Keratinocyte (primary cell): ENCODE results near the gene RFTN1. TPM values are rescaled to one million over a fixed set of nuclear protein-coding genes. Genes with fewer than 3 reads are reported as not detected.

Experiments used
- DNase-seq: peaks from one replicate; pipeline ENCODE4 v3.0.0-alpha.2; 2011; ENCODE audit warnings: low read depth, missing footprints, low spot score
- FAIRE-seq: peaks from 2 replicates; lab custom pipeline; 2011; peaks lifted over from hg19 to GRCh38; lab: Jason Lieb, UNC
- H2AFZ ChIP-seq: 2 replicates; pipeline ENCODE4 v1.6.0; 2012; ENCODE audit warnings: low read length, control low read depth, inconsistent platforms; ENCODE audit not compliant: control insufficient read depth
- H3K27ac ChIP-seq: 2 replicates; pipeline ENCODE4 v1.5.1; 2011; ENCODE audit warnings: low read length; ENCODE audit not compliant: control insufficient read depth, insufficient read depth
- H3K27me3 ChIP-seq: 3 replicates; pipeline ENCODE4 v1.6.0; 2011; ENCODE audit warnings: low read length; ENCODE audit not compliant: control insufficient read depth, insufficient read depth; ENCODE audit errors: extremely low read depth
- H3K36me3 ChIP-seq, 2 experiments: 2 replicates in 1 of 2; 3 replicates in 1 of 2; pipeline ENCODE4 v1.5.1; 2011; ENCODE audit warnings: low read length in 2 of 2, mild to moderate bottlenecking in 1 of 2; ENCODE audit not compliant: control insufficient read depth in 2 of 2, insufficient read depth in 2 of 2; ENCODE audit errors: extremely low read depth in 1 of 2
- H3K4me1 ChIP-seq: 3 replicates; pipeline ENCODE4 v1.5.1; 2011; ENCODE audit warnings: low read length; ENCODE audit not compliant: control insufficient read depth, insufficient read depth; ENCODE audit errors: extremely low read depth
- H3K4me2 ChIP-seq: 3 replicates; pipeline ENCODE4 v1.6.0; 2011; ENCODE audit warnings: low read depth, low read length; ENCODE audit not compliant: control insufficient read depth, insufficient read depth; ENCODE audit errors: extremely low read depth
- H3K4me3 ChIP-seq, 3 experiments: fragments of 200-600 bp in 1 of 3; sonication (generic) in 1 of 3; 2 replicates in 2 of 3; 3 replicates in 1 of 3; pipeline ENCODE4 v1.5.1; 2011 to 2016; ENCODE audit warnings: low read length in 3 of 3, mild to moderate bottlenecking in 3 of 3, control low read depth in 2 of 3, inconsistent platforms in 1 of 3, low read depth in 1 of 3, mixed read lengths in 1 of 3, mixed run types in 1 of 3, moderate library complexity in 1 of 3; ENCODE audit not compliant: control insufficient read depth in 2 of 3, insufficient read depth in 2 of 3; ENCODE audit errors: extremely low read depth in 1 of 3
- H3K79me2 ChIP-seq: 2 replicates; pipeline ENCODE4 v1.6.0; 2012; ENCODE audit warnings: low read length; ENCODE audit not compliant: control insufficient read depth, insufficient read depth
- H3K9ac ChIP-seq: 3 replicates; pipeline ENCODE4 v1.6.0; 2011; ENCODE audit warnings: low read length; ENCODE audit not compliant: control insufficient read depth, insufficient read depth; ENCODE audit errors: extremely low read depth
- H3K9me1 ChIP-seq: 3 replicates; pipeline ENCODE4 v1.6.0; 2011; ENCODE audit warnings: low read length; ENCODE audit not compliant: control insufficient read depth, insufficient read depth; ENCODE audit errors: extremely low read depth
- H3K9me3 ChIP-seq: 2 replicates; pipeline ENCODE4 v1.5.1; 2012; ENCODE audit warnings: low read depth, low read length; ENCODE audit not compliant: control insufficient read depth
- H4K20me1 ChIP-seq: 3 replicates; pipeline ENCODE4 v1.6.0; 2011; ENCODE audit warnings: low read length; ENCODE audit not compliant: control insufficient read depth, insufficient read depth; ENCODE audit errors: extremely low read depth
- CTCF ChIP-seq, 3 experiments: IDR thresholded peaks in 1 of 3; conservative IDR thresholded peaks in 1 of 3; optimal IDR thresholded peaks in 1 of 3; 2 replicates in 2 of 3; 3 replicates in 1 of 3; pipeline versions ENCODE3 to v1.5.1; 2011; ENCODE audit warnings: low read length in 3 of 3, mild to moderate bottlenecking in 3 of 3, moderate library complexity in 2 of 3, control low read depth in 1 of 3, inconsistent platforms in 1 of 3; ENCODE audit not compliant: insufficient read depth in 2 of 3; ENCODE audit errors: extremely low read depth in 1 of 3
- EZH2 ChIP-seq: IDR thresholded peaks from one replicate; pipeline ENCODE4 v1.6.1; 2012; ENCODE audit warnings: inconsistent platforms, mild to moderate bottlenecking, low read length, moderate library complexity
- dilution Hi-C: fragments of 300-500 bp; cut with MboI; formaldehyde crosslinking; loops from one replicate; pipeline ENCODE4 v1.7.0; 2020; ENCODE audit warnings: low sequenced_read_pairs; ENCODE audit not compliant: extremely low pct_ligation_motif_present
- polyA plus RNA-seq, 5 experiments: library from polyadenylated mRNA; depleted of rRNA in 3 of 5; stranded (reverse) in 3 of 5; stranded (forward) in 1 of 5; unstranded in 1 of 5; fragments of >200 nt; gene quantifications; 1 replicate in 1 of 5; 2 replicates in 3 of 5; 3 replicates in 1 of 5; pipeline versions ENCODE4 v1.2.1 to v1.2.3, GENCODE V29; 2011 to 2012; ENCODE audit warnings: missing spikeins in 2 of 5, low read depth in 1 of 5, low replicate concordance in 1 of 5

Gene RFTN1
- polyA plus RNA-seq, 1 donor (not counting 4 experiments of a cell fraction or from before 2014, with no cell fraction given): 18.0 TPM

GRCh38 chr3:16554126-16554525 is 40.6 kb upstream of the RFTN1 start:
- H3K4me3 ChIP-seq: no peak overlapping the region

GRCh38 chr3:16552757-16553156 is 39.3 kb upstream of the RFTN1 start:
- no peaks in the 10 kb centered on the region for H3K9me1 ChIP-seq
- H3K9ac ChIP-seq: no peak overlapping the region
- H3K4me2 ChIP-seq: no peak overlapping the region
- dilution Hi-C loops: no loop called here
- H3K4me3 ChIP-seq: no peak overlapping the region
- FAIRE-seq: no peak
- no peaks in the 10 kb centered on the region for H3K36me3 ChIP-seq
- no peaks in the 10 kb centered on the region for H4K20me1 ChIP-seq
- H3K27me3 ChIP-seq: peaks cover 6% of the 10 kb centered on the region
- H3K79me2 ChIP-seq: no peaks in the 10 kb centered on the region
- TF ChIP-seq EZH2 (no peak), CTCF (optimal IDR thresholded peaks at IDR 0.05 in 1 of 3, IDR thresholded peaks at IDR 0.05 in 1 of 3, conservative IDR thresholded peaks at IDR 0.05 in 1 of 3; ENCODE audit: extremely low read depth in 1 of 3, insufficient read depth in 2 of 3, low read length in 3 of 3) (no peak)
- H2AFZ ChIP-seq: no peak overlapping the region
- H3K27ac ChIP-seq: no peak overlapping the region
- peaks cover 22% of the 10 kb centered on the region for H3K4me1 ChIP-seq
- H3K9me3 ChIP-seq: no peaks in the 10 kb centered on the region
- no peak for DNase-seq

More at GRCh38 chr3:16554126-16554525, 40.6 kb upstream of the RFTN1 start:
- Histone ChIP-seq H2AFZ (no peak overlapping the region), H3K9me3 (no peaks in the 10 kb centered on the region), H3K27me3 (peaks cover 6% of the 10 kb centered on the region), H4K20me1 (no peaks in the 10 kb centered on the region), H3K79me2 (no peaks in the 10 kb centered on the region), H3K4me1 (peaks cover 15% of the 10 kb centered on the region), H3K27ac (no peak overlapping the region), H3K36me3 (no peaks in the 10 kb centered on the region), H3K4me2 (no peak overlapping the region), H3K9ac (no peak overlapping the region), H3K9me1 (no peaks in the 10 kb centered on the region)
- DNase-seq (no peak), FAIRE-seq (no peak)
- dilution Hi-C loops: no loop called here
- TF ChIP-seq CTCF (optimal IDR thresholded peaks at IDR 0.05 in 1 of 3, IDR thresholded peaks at IDR 0.05 in 1 of 3, conservative IDR thresholded peaks at IDR 0.05 in 1 of 3; ENCODE audit: extremely low read depth in 1 of 3, insufficient read depth in 2 of 3, low read length in 3 of 3) (no peak), EZH2 (no peak)
